LNCaP clone FGC (cell line): ENCODE measurements around the gene PKP4.

ENCODE experiments used
- DNase-seq: peaks from one replicate; pipeline ENCODE4 v3.0.0-alpha.2; 2011; ENCODE audit warnings: low read depth
- H3K4me3 ChIP-seq: 2 replicates; pipeline ENCODE4 v1.5.1; 2011; ENCODE audit warnings: mild to moderate bottlenecking, low read depth, low read length, control low read depth
- CTCF ChIP-seq: IDR thresholded peaks from 2 replicates; pipeline ENCODE4 v1.5.1; 2012; ENCODE audit warnings: mild to moderate bottlenecking; ENCODE audit not compliant: control insufficient read depth, insufficient read depth; ENCODE audit errors: extremely low read depth

PKP4 gene

GRCh38 chr2:158519481-158519880 lies 62.7 kb downstream of the PKP4 start:
- TF ChIP-seq CTCF: no peak
- no peak for DNase-seq

GRCh38 chr2:158529379-158530259 lies 72.9 kb downstream of the PKP4 start:
- no peak for TF ChIP-seq CTCF
- H3K4me3 ChIP-seq: no peak overlapping the region
- DNase-seq: no peak

More at GRCh38 chr2:158519481-158519880, 62.7 kb downstream of the PKP4 start:
- no peak overlapping the region for H3K4me3 ChIP-seq

GRCh38 chr2:158530829-158531228 lies 74.1 kb downstream of the PKP4 start:
- no peak for TF ChIP-seq CTCF
- no peak for DNase-seq
- no peak overlapping the region for H3K4me3 ChIP-seq

- no peak for TF ChIP-seq CTCF
- DNase-seq: no peak
- no peak overlapping the region for H3K4me3 ChIP-seq
Observed at GRCh38 chr2:158533009-158533408, 76.3 kb downstream of the PKP4 start.

- no peak overlapping the region for H3K4me3 ChIP-seq
- peak; percentile 83 for DNase-seq
- no peak for TF ChIP-seq CTCF
Observed at GRCh38 chr2:158539176-158540005, 82.6 kb downstream of the PKP4 start.

- TF ChIP-seq CTCF: no peak
- no peak overlapping the region for H3K4me3 ChIP-seq
- no peak for DNase-seq
Observed at GRCh38 chr2:158542577-158542976, 85.8 kb downstream of the PKP4 start.
